HepG2 (cell line): ENCODE results near the gene NBEA. TPM values are rescaled to one million over a fixed set of nuclear protein-coding genes. Genes with fewer than 3 reads are reported as not detected.

Experiments
- ATAC-seq: fragments of 200-7000 bp; cut with Tn5 transposase; 3 replicates; pipeline ENCODE4 v1.9.1; 2020; ENCODE audit warnings: mild to moderate bottlenecking, moderate library complexity
- BruUV-seq: library from RNA; stranded (reverse); fragments of 400-500 nt; replicated peaks from 2 replicates; lab custom pipeline; 2021; lab: Mats Ljungman, UMichigan
- CTCF ChIA-PET: fragments of 300-600 bp; formaldehyde crosslinking; extraction: SDS; loops from one replicate; lab custom pipeline; 2021; ENCODE audit warnings: low total read pairs, inconsistent platforms, low intra/inter-chr PET ratio; lab: Yijun Ruan, JAX
- POLR2A ChIA-PET: fragments of 350-600 bp; sonication (Branson Sonifier 250); formaldehyde crosslinking; loops from one replicate; lab custom pipeline; 2020; ENCODE audit warnings: antibody characterized with exemption, inconsistent platforms; lab: Yijun Ruan, JAX
- DNase-seq: peaks from one replicate; pipeline ENCODE4 v3.0.0-alpha.2; 2015; ENCODE audit warnings: low spot score
- FAIRE-seq: peaks from 3 replicates; lab custom pipeline; 2011; peaks lifted over from hg19 to GRCh38; lab: Jason Lieb, UNC
- H2AFZ ChIP-seq: one replicate; pipeline ENCODE4 v1.6.1; 2011; ENCODE audit warnings: low read length, inconsistent platforms
- H3K27ac ChIP-seq: fragments of 300-600 bp; 3 replicates; pipeline ENCODE4 v1.8.0; 2011; ENCODE audit warnings: mixed run types, mild to moderate bottlenecking, mixed read lengths, low read length, inconsistent platforms; ENCODE audit not compliant: insufficient read depth; ENCODE audit errors: extremely low read length
- H3K27me3 ChIP-seq, 2 experiments: fragments of 200-600 bp in 1 of 2; 2 replicates in 1 of 2; 3 replicates in 1 of 2; pipeline versions ENCODE4 v1.6.0 to v1.8.0; 2011; ENCODE audit warnings: low read length in 2 of 2, mild to moderate bottlenecking in 2 of 2, moderate library complexity in 2 of 2, inconsistent platforms in 1 of 2; ENCODE audit not compliant: insufficient read depth in 2 of 2, control insufficient read depth in 1 of 2
- H3K36me3 ChIP-seq, 2 experiments: fragments of 200-600 bp in 1 of 2; replicated peaks in 1 of 2; 2 replicates in 1 of 2; 3 replicates in 1 of 2; pipeline versions ENCODE4 v1.5.1 to v1.8.0; 2011; ENCODE audit warnings: low read length in 2 of 2, inconsistent platforms in 1 of 2; ENCODE audit not compliant: insufficient read depth in 2 of 2, control insufficient read depth in 1 of 2
- H3K4me1 ChIP-seq: 2 replicates; pipeline ENCODE4 v1.5.1; 2012; ENCODE audit warnings: low read length, inconsistent platforms; ENCODE audit not compliant: insufficient read depth
- H3K4me2 ChIP-seq: 2 replicates; pipeline ENCODE4 v1.6.0; 2011; ENCODE audit warnings: low read depth, low read length, inconsistent platforms
- H3K4me3 ChIP-seq, 3 experiments: fragments of 200-600 bp in 1 of 3; sonication (generic), shearing (Covaris generic) in 1 of 3; replicated peaks in 1 of 3; 2 replicates each; pipeline ENCODE4 v1.5.1; 2011 to 2016; ENCODE audit warnings: low read length in 3 of 3, inconsistent platforms in 2 of 3, low read depth in 2 of 3, mild to moderate bottlenecking in 2 of 3, control low read depth in 1 of 3, mixed read lengths in 1 of 3; ENCODE audit not compliant: insufficient read depth in 1 of 3
- H3K79me2 ChIP-seq: one replicate; pipeline ENCODE4 v1.6.1; 2011; ENCODE audit warnings: low read length, inconsistent platforms; ENCODE audit not compliant: insufficient read depth
- H3K9ac ChIP-seq: 2 replicates; pipeline ENCODE4 v1.6.0; 2011; ENCODE audit warnings: mild to moderate bottlenecking, low read depth, low read length, inconsistent platforms; ENCODE audit not compliant: insufficient read depth
- H3K9me3 ChIP-seq: 2 replicates; pipeline ENCODE4 v1.5.1; 2012; ENCODE audit warnings: mild to moderate bottlenecking, low read length
- H4K20me1 ChIP-seq: 2 replicates; pipeline ENCODE4 v1.6.0; 2011; ENCODE audit warnings: inconsistent platforms, mild to moderate bottlenecking, low read length, moderate library complexity; ENCODE audit not compliant: insufficient read depth
- ARID3A ChIP-seq: IDR thresholded peaks from 2 replicates; pipeline ENCODE4 v1.6.1; 2012; ENCODE audit warnings: low read depth, low read length, improper control_type of control experiment
- ARNT2 ChIP-seq: sonication (generic); formaldehyde crosslinking; IDR thresholded peaks from 2 replicates; pipeline ENCODE4 v1.8.0; 2022; ENCODE audit warnings: mild to moderate bottlenecking, low read depth, missing genetic modification reagents, moderate library complexity
- FOSL1 ChIP-seq: sonication (generic); formaldehyde crosslinking; IDR thresholded peaks from 2 replicates; pipeline ENCODE4 v1.9.0; 2021; ENCODE audit warnings: missing genetic modification reagents, borderline replicate concordance
- HNRNPLL ChIP-seq: fragments of 200-400 bp; formaldehyde crosslinking; IDR thresholded peaks from 2 replicates; pipeline ENCODE4 v1.6.1; 2017; ENCODE audit warnings: mild to moderate bottlenecking, low read depth, low read length; ENCODE audit not compliant: poor library complexity, severe bottlenecking
- KAT2B ChIP-seq: fragments of 150-350 bp; IDR thresholded peaks from 2 replicates; pipeline ENCODE4 v1.6.1; 2014; ENCODE audit warnings: low read depth, low read length, borderline replicate concordance
- KDM2A ChIP-seq: sonication (generic); formaldehyde crosslinking; IDR thresholded peaks from 2 replicates; pipeline ENCODE4 v1.4.0; 2020; ENCODE audit warnings: low read depth, missing genetic modification reagents, borderline replicate concordance
- KLF13 ChIP-seq: sonication (generic); formaldehyde crosslinking; IDR thresholded peaks from 2 replicates; pipeline ENCODE4 v1.4.0; 2020; ENCODE audit warnings: mild to moderate bottlenecking, missing genetic modification reagents
- MED8 ChIP-seq: sonication (generic); formaldehyde crosslinking; IDR thresholded peaks from 2 replicates; pipeline ENCODE4 v1.8.1; 2023; ENCODE audit warnings: mild to moderate bottlenecking, missing genetic modification reagents; ENCODE audit not compliant: insufficient replicate concordance
- NPAS2 ChIP-seq: sonication (generic); formaldehyde crosslinking; IDR thresholded peaks from 2 replicates; pipeline ENCODE4 v1.8.0; 2022; ENCODE audit warnings: mild to moderate bottlenecking, missing genetic modification reagents, borderline replicate concordance
- TBX3 ChIP-seq: fragments of 450-650 bp; IDR thresholded peaks from 2 replicates; pipeline ENCODE4 v1.6.1; 2017; ENCODE audit warnings: antibody characterized with exemption, mild to moderate bottlenecking, inconsistent platforms, borderline replicate concordance
- YY1 ChIP-seq: IDR thresholded peaks from 2 replicates; pipeline ENCODE4 v1.6.1; 2011; ENCODE audit warnings: low read length, low read depth, moderate library complexity, mild to moderate bottlenecking; ENCODE audit not compliant: insufficient read depth, insufficient replicate concordance
- ZNF780A ChIP-seq: sonication (generic); formaldehyde crosslinking; IDR thresholded peaks from 2 replicates; pipeline ENCODE4 v1.8.0; 2022; ENCODE audit warnings: mild to moderate bottlenecking, missing genetic modification reagents, moderate library complexity
- ZNF879 ChIP-seq: sonication (generic); formaldehyde crosslinking; IDR thresholded peaks from 2 replicates; pipeline ENCODE4 v1.8.1; 2023; ENCODE audit warnings: missing genetic modification reagents
- ZSCAN22 ChIP-seq: sonication (generic); formaldehyde crosslinking; IDR thresholded peaks from 2 replicates; pipeline ENCODE4 v1.4.0; 2020; ENCODE audit warnings: mild to moderate bottlenecking, missing genetic modification reagents
- WGBS: methylation state at CpG from one replicate; pipeline ENCODE4 v1.1.6; 2017; ENCODE audit warnings: low lambda C conversion rate; 5-methylcytosine and 5-hydroxymethylcytosine counted together
- in situ Hi-C: cut with HindIII; loops from 2 replicates; pipeline ENCODE4 v1.10.0; 2017; ENCODE audit warnings: low pct_unique_long_range_greater_than_20kb; ENCODE audit not compliant: extremely low pct_ligation_motif_present
- intact Hi-C: fragments of 100-400 bp; cut with micrococcal nuclease; formaldehyde crosslinking; loops from one replicate; pipeline ENCODE4 v1.10.0; 2022; ENCODE audit not compliant: unreplicated experiment
- polyA plus RNA-seq, 8 experiments: library from polyadenylated mRNA; depleted of rRNA in 3 of 8; stranded (reverse) in 7 of 8; unstranded in 1 of 8; fragments of >200 nt; fragmentation: Illumina TruSeq in 4 of 8; extraction: Trizol in 4 of 8; gene quantifications; 2 replicates each; pipeline versions ENCODE4 v1.2.1 to v1.2.3, GENCODE V29; 2011 to 2016; ENCODE audit warnings: low read depth in 4 of 8, missing spikeins in 1 of 8, mixed read lengths in 1 of 8; ENCODE audit not compliant: insufficient read depth in 1 of 8
- total RNA-seq, 5 experiments: library from RNA; depleted of rRNA; stranded (reverse); fragments of >200 nt; fragmentation: Illumina TruSeq; extraction: Trizol; gene quantifications; 2 replicates each; pipeline ENCODE4 v1.2.3, GENCODE V29; 2016; ENCODE audit warnings: low read depth in 1 of 5

The NBEA gene
- total and polyA plus RNA-seq, 2 of the 13 experiments (the other 11 are each of a cell fraction or from before 2014, with no cell fraction given) = 2.7 to 2.8 TPM

DNA sequence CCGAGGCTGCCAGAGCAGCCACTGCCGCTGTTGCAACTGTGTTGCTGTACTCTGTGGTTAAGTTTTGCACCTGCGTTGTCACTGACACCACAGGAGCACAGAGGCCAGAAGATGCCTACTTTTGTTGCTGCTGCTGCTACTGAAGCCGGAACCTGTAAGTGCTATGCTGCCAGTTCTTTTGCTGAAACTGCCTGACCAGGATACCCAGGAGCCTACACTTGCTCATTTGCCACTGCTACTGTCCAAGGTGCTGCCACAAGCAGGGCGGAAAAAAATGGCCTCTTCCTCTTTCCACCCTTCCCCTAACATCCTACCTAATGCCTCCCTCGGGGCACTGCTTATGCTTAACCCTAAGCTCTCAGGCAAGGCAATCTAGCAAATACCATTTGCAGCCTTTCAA is 29.0 kb upstream of the NBEA start (continued):
- TF ChIP-seq ZSCAN22 (CRISPR knock-in tag) (no peak), HNRNPLL (no peak), FOSL1 (CRISPR knock-in tag) (no peak), KAT2B (no peak), ZNF879 (no peak), ARNT2 (CRISPR knock-in tag) (no peak)

DNA sequence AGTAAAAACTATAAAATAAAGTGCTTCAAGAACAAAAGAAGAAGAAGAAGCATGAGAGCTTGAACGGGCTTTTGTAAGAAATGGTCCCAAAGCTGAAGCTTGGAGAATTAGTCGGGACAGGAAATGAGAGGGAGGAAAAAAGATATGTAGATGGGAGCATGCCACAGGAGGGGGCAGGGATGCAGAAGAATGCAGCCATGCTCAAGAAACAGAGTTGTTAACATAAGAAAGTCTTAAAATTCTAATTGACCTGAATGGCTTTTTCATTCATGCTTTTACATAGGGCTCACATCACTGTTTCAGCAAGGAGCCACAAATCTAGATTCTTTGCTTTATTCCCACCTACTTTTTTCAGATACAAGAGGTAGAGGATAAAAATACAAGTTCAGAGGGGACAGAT is 27.7 kb upstream of the NBEA start:
- no peak for TF ChIP-seq KLF13 (CRISPR knock-in tag)
- TF ChIP-seq TBX3 = no peak
- no peak for TF ChIP-seq NPAS2 (CRISPR knock-in tag)
- TF ChIP-seq ZNF780A = no peak
- TF ChIP-seq YY1 = no peak
- no peak for TF ChIP-seq ARID3A
- TF ChIP-seq KDM2A = no peak
- TF ChIP-seq MED8 (CRISPR knock-in tag) = no peak
- in situ Hi-C loops (no loop called here), intact Hi-C loops (no loop called here)
- ChIA-PET POLR2A (no interaction called here), CTCF (no interaction called here)
- Histone ChIP-seq H3K79me2 (no peaks in the 10 kb centered on the region), H3K4me3 (no peak overlapping the region), H4K20me1 (no peaks in the 10 kb centered on the region), H3K27me3 (no peaks in the 10 kb centered on the region), H3K36me3 (no peaks in the 10 kb centered on the region), H3K27ac (no peak overlapping the region), H3K4me1 (no peaks in the 10 kb centered on the region), H3K9ac (no peak overlapping the region), H3K9me3 (no peaks in the 10 kb centered on the region), H3K4me2 (no peak overlapping the region), H2AFZ (no peak overlapping the region)
- no TSS peak for BruUV-seq
- DNase-seq = no peak
- no peak for ATAC-seq
- WGBS = 0% methylated on average over 2 of the region's 2 CpGs
- no peak for FAIRE-seq
